GM12878 (cell line): ENCODE data around the gene CCDC51.

ENCODE experiments used
- CBX5 ChIP-seq: sonication (generic); IDR thresholded peaks from 2 replicates; pipeline ENCODE4 v1.6.1; 2016; ENCODE audit warnings: low read depth, moderate library complexity, mild to moderate bottlenecking, inconsistent platforms
- CHD2 ChIP-seq: IDR thresholded peaks from 2 replicates; pipeline ENCODE4 v1.6.1; 2011; ENCODE audit warnings: low read depth, low read length, improper control_type of control experiment, borderline replicate concordance
- GABPA ChIP-seq: IDR thresholded peaks from 2 replicates; pipeline ENCODE4 v1.6.1; 2014; ENCODE audit warnings: antibody characterized with exemption, low read depth, mild to moderate bottlenecking, inconsistent platforms
- JUNB ChIP-seq: IDR thresholded peaks from 2 replicates; pipeline ENCODE4 v1.6.1; 2016; ENCODE audit warnings: antibody characterized with exemption, mild to moderate bottlenecking
- RAD21 ChIP-seq: IDR thresholded peaks from 2 replicates; pipeline ENCODE4 v1.6.1; 2011; ENCODE audit warnings: mild to moderate bottlenecking, low read depth, low read length, moderate library complexity; ENCODE audit not compliant: insufficient read depth
- RB1 ChIP-seq: fragments of 450-650 bp; formaldehyde crosslinking; IDR thresholded peaks from 2 replicates; pipeline ENCODE4 v1.6.1; 2017; ENCODE audit warnings: mild to moderate bottlenecking, borderline replicate concordance
- RFX5 ChIP-seq: IDR thresholded peaks from 2 replicates; pipeline ENCODE4 v1.6.1; 2011; ENCODE audit warnings: low read depth, low read length, improper control_type of control experiment
- SMC3 ChIP-seq: IDR thresholded peaks from 2 replicates; pipeline ENCODE4 v1.6.1; 2011; ENCODE audit warnings: low read length, improper control_type of control experiment, borderline replicate concordance
- STAT1 ChIP-seq: fragments of 450-650 bp; conservative IDR thresholded peaks from 2 replicates; pipeline ENCODE4 v1.6.1; 2014; ENCODE audit warnings: antibody characterized with exemption, mild to moderate bottlenecking
- SUZ12 ChIP-seq: fragments of 200-600 bp; sonication (generic); IDR thresholded peaks from one replicate; pipeline ENCODE4 v1.6.1; 2018; ENCODE audit warnings: antibody characterized with exemption, mild to moderate bottlenecking; ENCODE audit not compliant: unreplicated experiment
- TAF1 ChIP-seq: IDR thresholded peaks from 2 replicates; pipeline ENCODE4 v1.6.1; 2011; ENCODE audit warnings: mild to moderate bottlenecking, low read depth, low read length, borderline replicate concordance
- TF ChIP-seq, protein P1 (sequence below), 3 experiments: IDR thresholded peaks in 2 of 3; conservative IDR thresholded peaks in 1 of 3; 2 replicates each; pipeline ENCODE4 v1.5.1; 2011; ENCODE audit warnings: low read depth in 3 of 3, low read length in 3 of 3, mild to moderate bottlenecking in 3 of 3, control low read depth in 2 of 3, moderate library complexity in 2 of 3, inconsistent platforms in 1 of 3, mixed read lengths in 1 of 3; ENCODE audit not compliant: control insufficient read depth in 2 of 3, insufficient read depth in 1 of 3; ENCODE audit errors: extremely low read depth in 1 of 3
- TF ChIP-seq, protein P2 (sequence below): IDR thresholded peaks from 2 replicates; pipeline ENCODE4 v1.6.1; 2012; ENCODE audit warnings: mild to moderate bottlenecking, low read depth, low read length
- TF ChIP-seq, protein P3 (sequence below): IDR thresholded peaks from 2 replicates; pipeline ENCODE4 v1.6.1; 2012; ENCODE audit warnings: low read depth, low read length, improper control_type of control experiment

DNA sequence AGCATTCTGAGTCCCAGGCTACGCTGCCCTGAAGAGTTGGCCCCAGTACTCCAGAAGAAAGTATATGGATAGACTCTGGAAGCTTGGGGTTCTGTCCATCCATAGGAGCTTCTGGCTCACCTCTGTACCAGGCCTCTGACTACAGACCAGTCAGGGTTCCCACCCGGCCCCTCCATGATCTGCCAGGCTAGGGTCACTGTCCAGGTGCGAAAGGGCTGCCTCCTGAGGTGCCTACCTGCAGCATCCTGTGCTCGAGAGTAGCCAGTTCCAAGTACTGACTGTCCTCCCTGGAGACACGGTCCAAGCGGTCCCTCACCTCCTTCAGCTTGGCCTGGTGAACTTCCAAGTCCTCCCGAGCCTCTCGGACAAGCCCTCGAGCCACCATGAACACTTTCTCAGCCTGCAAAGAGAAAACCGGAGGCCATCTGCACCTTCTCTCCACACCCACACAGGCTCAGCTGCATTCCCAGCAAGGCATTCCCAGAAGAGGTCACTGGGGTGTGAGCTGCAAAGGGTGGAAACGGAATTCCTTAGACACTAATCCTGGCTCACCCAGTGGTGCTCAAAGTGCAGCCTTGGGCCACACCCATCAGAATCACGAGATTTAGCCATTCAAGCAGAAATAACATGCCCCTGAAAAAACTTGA, 6.3 kb downstream of the CCDC51 start:
- no peak for TF ChIP-seq RAD21
- TF ChIP-seq CBX5 = no peak
- TF ChIP-seq, protein P1, sequence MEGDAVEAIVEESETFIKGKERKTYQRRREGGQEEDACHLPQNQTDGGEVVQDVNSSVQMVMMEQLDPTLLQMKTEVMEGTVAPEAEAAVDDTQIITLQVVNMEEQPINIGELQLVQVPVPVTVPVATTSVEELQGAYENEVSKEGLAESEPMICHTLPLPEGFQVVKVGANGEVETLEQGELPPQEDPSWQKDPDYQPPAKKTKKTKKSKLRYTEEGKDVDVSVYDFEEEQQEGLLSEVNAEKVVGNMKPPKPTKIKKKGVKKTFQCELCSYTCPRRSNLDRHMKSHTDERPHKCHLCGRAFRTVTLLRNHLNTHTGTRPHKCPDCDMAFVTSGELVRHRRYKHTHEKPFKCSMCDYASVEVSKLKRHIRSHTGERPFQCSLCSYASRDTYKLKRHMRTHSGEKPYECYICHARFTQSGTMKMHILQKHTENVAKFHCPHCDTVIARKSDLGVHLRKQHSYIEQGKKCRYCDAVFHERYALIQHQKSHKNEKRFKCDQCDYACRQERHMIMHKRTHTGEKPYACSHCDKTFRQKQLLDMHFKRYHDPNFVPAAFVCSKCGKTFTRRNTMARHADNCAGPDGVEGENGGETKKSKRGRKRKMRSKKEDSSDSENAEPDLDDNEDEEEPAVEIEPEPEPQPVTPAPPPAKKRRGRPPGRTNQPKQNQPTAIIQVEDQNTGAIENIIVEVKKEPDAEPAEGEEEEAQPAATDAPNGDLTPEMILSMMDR (IDR thresholded peaks at IDR 0.05 in 2 of 3, conservative IDR thresholded peaks at IDR 0.05 in 1 of 3; ENCODE audit: control insufficient read depth in 2 of 3, extremely low read depth in 1 of 3, insufficient read depth in 1 of 3, low read depth in 3 of 3, low read length in 3 of 3) = no peak
- TF ChIP-seq TAF1 = no peak
- TF ChIP-seq SMC3 = no peak
- TF ChIP-seq GABPA = no peak
- no peak for TF ChIP-seq RB1
- TF ChIP-seq, protein P2, sequence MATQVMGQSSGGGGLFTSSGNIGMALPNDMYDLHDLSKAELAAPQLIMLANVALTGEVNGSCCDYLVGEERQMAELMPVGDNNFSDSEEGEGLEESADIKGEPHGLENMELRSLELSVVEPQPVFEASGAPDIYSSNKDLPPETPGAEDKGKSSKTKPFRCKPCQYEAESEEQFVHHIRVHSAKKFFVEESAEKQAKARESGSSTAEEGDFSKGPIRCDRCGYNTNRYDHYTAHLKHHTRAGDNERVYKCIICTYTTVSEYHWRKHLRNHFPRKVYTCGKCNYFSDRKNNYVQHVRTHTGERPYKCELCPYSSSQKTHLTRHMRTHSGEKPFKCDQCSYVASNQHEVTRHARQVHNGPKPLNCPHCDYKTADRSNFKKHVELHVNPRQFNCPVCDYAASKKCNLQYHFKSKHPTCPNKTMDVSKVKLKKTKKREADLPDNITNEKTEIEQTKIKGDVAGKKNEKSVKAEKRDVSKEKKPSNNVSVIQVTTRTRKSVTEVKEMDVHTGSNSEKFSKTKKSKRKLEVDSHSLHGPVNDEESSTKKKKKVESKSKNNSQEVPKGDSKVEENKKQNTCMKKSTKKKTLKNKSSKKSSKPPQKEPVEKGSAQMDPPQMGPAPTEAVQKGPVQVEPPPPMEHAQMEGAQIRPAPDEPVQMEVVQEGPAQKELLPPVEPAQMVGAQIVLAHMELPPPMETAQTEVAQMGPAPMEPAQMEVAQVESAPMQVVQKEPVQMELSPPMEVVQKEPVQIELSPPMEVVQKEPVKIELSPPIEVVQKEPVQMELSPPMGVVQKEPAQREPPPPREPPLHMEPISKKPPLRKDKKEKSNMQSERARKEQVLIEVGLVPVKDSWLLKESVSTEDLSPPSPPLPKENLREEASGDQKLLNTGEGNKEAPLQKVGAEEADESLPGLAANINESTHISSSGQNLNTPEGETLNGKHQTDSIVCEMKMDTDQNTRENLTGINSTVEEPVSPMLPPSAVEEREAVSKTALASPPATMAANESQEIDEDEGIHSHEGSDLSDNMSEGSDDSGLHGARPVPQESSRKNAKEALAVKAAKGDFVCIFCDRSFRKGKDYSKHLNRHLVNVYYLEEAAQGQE = no peak
- no peak for TF ChIP-seq SUZ12
- TF ChIP-seq, protein P3, sequence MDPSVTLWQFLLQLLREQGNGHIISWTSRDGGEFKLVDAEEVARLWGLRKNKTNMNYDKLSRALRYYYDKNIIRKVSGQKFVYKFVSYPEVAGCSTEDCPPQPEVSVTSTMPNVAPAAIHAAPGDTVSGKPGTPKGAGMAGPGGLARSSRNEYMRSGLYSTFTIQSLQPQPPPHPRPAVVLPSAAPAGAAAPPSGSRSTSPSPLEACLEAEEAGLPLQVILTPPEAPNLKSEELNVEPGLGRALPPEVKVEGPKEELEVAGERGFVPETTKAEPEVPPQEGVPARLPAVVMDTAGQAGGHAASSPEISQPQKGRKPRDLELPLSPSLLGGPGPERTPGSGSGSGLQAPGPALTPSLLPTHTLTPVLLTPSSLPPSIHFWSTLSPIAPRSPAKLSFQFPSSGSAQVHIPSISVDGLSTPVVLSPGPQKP = no peak
- no peak for TF ChIP-seq JUNB
- TF ChIP-seq RFX5 = no peak
- no peak for TF ChIP-seq CHD2
- TF ChIP-seq STAT1 = no peak
